ENCODE measurements around the gene CFTR.

The CFTR gene

GRCh38 chr7:117656806-117657205, 177.0 kb downstream of the CFTR start:
- no peak for DNase-seq

- DNase-seq: no peak
Measured at GRCh38 chr7:117659531-117660011, 179.7 kb downstream of the CFTR start.

- DNase-seq: no peak
Measured at GRCh38 chr7:117661328-117661727, 181.5 kb downstream of the CFTR start.

- DNase-seq: no peak
Measured at GRCh38 chr7:117664047-117664446, 184.2 kb downstream of the CFTR start.

- DNase-seq: no peak
Measured at GRCh38 chr7:117665368-117665767, 185.5 kb downstream of the CFTR start.

GRCh38 chr7:117666031-117666430, 186.2 kb downstream of the CFTR start:
- DNase-seq: no peak

- DNase-seq: no peak
Measured at GRCh38 chr7:117666689-117667088, 186.9 kb downstream of the CFTR start.

GRCh38 chr7:117667456-117667855, 187.6 kb downstream of the CFTR start:
- DNase-seq: no peak

- DNase-seq: no peak
Measured at GRCh38 chr7:117669818-117670217, 190.0 kb downstream of the CFTR start.

GRCh38 chr7:117672453-117672852, 192.6 kb downstream of the CFTR start:
- peak; percentile 89 for DNase-seq

GRCh38 chr7:117673367-117673766, 193.5 kb downstream of the CFTR start:
- DNase-seq: peak; percentile 97

- DNase-seq: peak; percentile 67
Measured at GRCh38 chr7:117673839-117674238, 194.0 kb downstream of the CFTR start.

GRCh38 chr7:117674617-117675016, 194.8 kb downstream of the CFTR start:
- DNase-seq: no peak

GRCh38 chr7:117675497-117676435, 195.9 kb downstream of the CFTR start:
- no peak for DNase-seq

- DNase-seq: no peak
Measured at GRCh38 chr7:117679120-117679519, 199.3 kb downstream of the CFTR start.

- no peak for DNase-seq
Measured at GRCh38 chr7:117682681-117683385, 203.0 kb downstream of the CFTR start.

GRCh38 chr7:117683430-117684175, 203.8 kb downstream of the CFTR start:
- no peak for DNase-seq

GRCh38 chr7:117685795-117686194, 206.0 kb downstream of the CFTR start:
- no peak for DNase-seq

GRCh38 chr7:117686311-117686935, 206.6 kb downstream of the CFTR start:
- no peak for DNase-seq

GRCh38 chr7:117688126-117688525, 208.3 kb downstream of the CFTR start:
- no peak for DNase-seq

GRCh38 chr7:117689406-117689805, 209.6 kb downstream of the CFTR start:
- no peak for DNase-seq

- DNase-seq: no peak
Measured at GRCh38 chr7:117690147-117690546, 210.3 kb downstream of the CFTR start.

GRCh38 chr7:117692338-117692737, 212.5 kb downstream of the CFTR start:
- no peak for DNase-seq
